Right forelimb (tissue), 1 donor: ENCODE results near the gene CHRNA4.
"Not testable (repeated sequence)": the region's sequence is repeated elsewhere in the genome, so short reads cannot be mapped to it uniquely, and the experiment has no call there.

Source experiments
- DNase-seq: peaks from one replicate; pipeline ENCODE4 v3.0.0-alpha.2; 2018

The CHRNA4 gene

GRCh38 chr20:63306673-63307537 is 54.2 kb downstream of the CHRNA4 start:
- no peak for DNase-seq

- DNase-seq: not testable (repeated sequence)
These were observed 55.0 kb downstream of the CHRNA4 start for GRCh38 chr20:63305933-63306672.

GRCh38 chr20:63305393-63305792 is 55.8 kb downstream of the CHRNA4 start:
- DNase-seq: no peak

GRCh38 chr20:63303095-63303666 is 58.0 kb downstream of the CHRNA4 start:
- no peak for DNase-seq

GRCh38 chr20:63301671-63302070 is 59.5 kb downstream of the CHRNA4 start:
- DNase-seq: no peak

GRCh38 chr20:63298731-63299312 is 62.3 kb downstream of the CHRNA4 start:
- no peak for DNase-seq

GRCh38 chr20:63297796-63298572 is 63.2 kb downstream of the CHRNA4 start:
- no peak for DNase-seq

- DNase-seq: no peak
These were observed 63.8 kb downstream of the CHRNA4 start for GRCh38 chr20:63297371-63297781.

GRCh38 chr20:63296531-63297299 is 64.4 kb downstream of the CHRNA4 start:
- DNase-seq: no peak

- DNase-seq: no peak
These were observed 65.3 kb downstream of the CHRNA4 start for GRCh38 chr20:63295846-63296245.

GRCh38 chr20:63295422-63295821 is 65.7 kb downstream of the CHRNA4 start:
- no peak for DNase-seq

GRCh38 chr20:63295018-63295417 is 66.1 kb downstream of the CHRNA4 start:
- DNase-seq: no peak

GRCh38 chr20:63294536-63294900 is 66.6 kb downstream of the CHRNA4 start:
- DNase-seq: no peak

- no peak for DNase-seq
These were observed 67.1 kb downstream of the CHRNA4 start for GRCh38 chr20:63293871-63294535.

- DNase-seq: no peak
These were observed 67.7 kb downstream of the CHRNA4 start for GRCh38 chr20:63293456-63293855.
